Common myeloid progenitor, CD34-positive (primary cell): ENCODE measurements around the gene CEP250.
A peak's percentile ranks its signal among the peaks of the same experiment; 100 is the strongest.

ENCODE experiments used
- CTCF ChIA-PET: fragments of 350-600 bp; sonication (Branson Sonifier 250); formaldehyde crosslinking; loops from one replicate; lab custom pipeline; 2021; ENCODE audit warnings: antibody characterized with exemption; lab: Charles Lee
- POLR2A ChIA-PET: fragments of 350-600 bp; sonication (Branson Sonifier 250); formaldehyde crosslinking; loops from one replicate; lab custom pipeline; 2021; ENCODE audit warnings: antibody characterized with exemption; lab: Charles Lee
- DNase-seq, 3 donors: peaks; one replicate each; pipeline versions ENCODE4 v3.0.0 to v3.0.0-alpha.2; 2013
- H3K27ac ChIP-seq, 2 experiments: 1 replicate in 1 of 2; 2 replicates in 1 of 2; pipeline ENCODE4 v1.7.0; 2013; ENCODE audit warnings: inconsistent platforms in 2 of 2, low read length in 2 of 2, mild to moderate bottlenecking in 2 of 2, low read depth in 1 of 2, moderate library complexity in 1 of 2; ENCODE audit not compliant: severe bottlenecking in 2 of 2, insufficient read depth in 1 of 2, poor library complexity in 1 of 2
- H3K27me3 ChIP-seq, 5 experiments: replicated peaks in 2 of 5; 1 replicate in 3 of 5; 2 replicates in 2 of 5; pipeline versions ENCODE4 v1.6.1 to v1.7.0; 2013; ENCODE audit warnings: low read length in 4 of 5, mild to moderate bottlenecking in 2 of 5, moderate library complexity in 2 of 5, inconsistent platforms in 1 of 5; ENCODE audit not compliant: insufficient read depth in 5 of 5, control insufficient read depth in 4 of 5
- H3K36me3 ChIP-seq, 4 experiments: 1 replicate in 2 of 4; 2 replicates in 2 of 4; pipeline versions ENCODE4 v1.6.1 to v1.7.0; 2013; ENCODE audit warnings: low read length in 3 of 4, control low read depth in 1 of 4, mild to moderate bottlenecking in 1 of 4; ENCODE audit not compliant: control insufficient read depth in 4 of 4, insufficient read depth in 4 of 4
- H3K4me1 ChIP-seq, 4 experiments: 1 replicate in 3 of 4; 2 replicates in 1 of 4; pipeline versions ENCODE4 v1.6.1 to v1.7.1; 2013; ENCODE audit warnings: low read length in 3 of 4, mild to moderate bottlenecking in 3 of 4, control low read depth in 1 of 4, inconsistent platforms in 1 of 4, moderate library complexity in 1 of 4; ENCODE audit not compliant: control insufficient read depth in 4 of 4, insufficient read depth in 4 of 4; ENCODE audit errors: control extremely low read depth in 1 of 4
- H3K4me3 ChIP-seq, 7 experiments: 1 replicate in 4 of 7; 2 replicates in 3 of 7; pipeline versions ENCODE4 v1.5.1 to v1.7.0; 2013; ENCODE audit warnings: mild to moderate bottlenecking in 7 of 7, low read length in 6 of 7, moderate library complexity in 6 of 7, inconsistent platforms in 2 of 7, low read depth in 2 of 7, control low read depth in 1 of 7; ENCODE audit not compliant: insufficient read depth in 4 of 7, control insufficient read depth in 1 of 7; ENCODE audit errors: extremely low read depth in 1 of 7
- H3K9me3 ChIP-seq, 5 experiments: 1 replicate in 4 of 5; 2 replicates in 1 of 5; pipeline versions ENCODE4 v1.6.1 to v1.7.1; 2013; ENCODE audit warnings: low read length in 4 of 5, mild to moderate bottlenecking in 2 of 5, inconsistent platforms in 1 of 5, low read depth in 1 of 5, moderate library complexity in 1 of 5; ENCODE audit not compliant: control insufficient read depth in 4 of 5, insufficient read depth in 2 of 5; ENCODE audit errors: control extremely low read depth in 1 of 5
- WGBS: methylation state at CpG from one replicate; pipeline ENCODE4 v1.1.5; 2013; ENCODE audit not compliant: insufficient coverage; 5-methylcytosine and 5-hydroxymethylcytosine counted together

The CEP250 gene

GRCh38 chr20:35431621-35432429 lies 23.6 kb upstream of the CEP250 start:
- H3K27ac ChIP-seq: no peak overlapping the region
- H3K4me3 ChIP-seq: no peak overlapping the region
- CTCF ChIA-PET: interaction anchor here (0.7 to 2.0 kb wide), 5 partner anchors 9 to 129 kb away, joined by 3 to 11 read pairs (median 4); no protein-coding TSS in a partner anchor
- H3K9me3 ChIP-seq: no peaks in the 10 kb centered on the region
- DNase-seq: no peak
- peaks cover 0 to 9% (median under 1%) of the 10 kb centered on the region in 4 experiments for H3K4me1 ChIP-seq
- POLR2A ChIA-PET: no interaction called here
- WGBS: 91% methylated on average over 3 of the region's 6 CpGs
- no peaks in the 10 kb centered on the region for H3K27me3 ChIP-seq
- H3K36me3 ChIP-seq: no peaks in the 10 kb centered on the region

GRCh38 chr20:35432430-35432735 lies 23.0 kb upstream of the CEP250 start:
- no peak overlapping the region for H3K4me3 ChIP-seq
- no peaks in the 10 kb centered on the region for H3K9me3 ChIP-seq
- no peaks in the 10 kb centered on the region for H3K36me3 ChIP-seq
- H3K27me3 ChIP-seq: no peaks in the 10 kb centered on the region
- ChIA-PET POLR2A (no interaction called here), CTCF (interaction anchor here (1.1 to 2.0 kb wide), 4 partner anchors 9 to 129 kb away, joined by 3 to 11 read pairs (median 4); no protein-coding TSS in a partner anchor)
- H3K27ac ChIP-seq: no peak overlapping the region
- peaks cover 0 to 9% (median under 1%) of the 10 kb centered on the region in 4 experiments for H3K4me1 ChIP-seq
- WGBS: 100% methylated on average over 1 of the region's 1 CpG
- DNase-seq: peak in 1 of 3 donors; percentile 30

DNA sequence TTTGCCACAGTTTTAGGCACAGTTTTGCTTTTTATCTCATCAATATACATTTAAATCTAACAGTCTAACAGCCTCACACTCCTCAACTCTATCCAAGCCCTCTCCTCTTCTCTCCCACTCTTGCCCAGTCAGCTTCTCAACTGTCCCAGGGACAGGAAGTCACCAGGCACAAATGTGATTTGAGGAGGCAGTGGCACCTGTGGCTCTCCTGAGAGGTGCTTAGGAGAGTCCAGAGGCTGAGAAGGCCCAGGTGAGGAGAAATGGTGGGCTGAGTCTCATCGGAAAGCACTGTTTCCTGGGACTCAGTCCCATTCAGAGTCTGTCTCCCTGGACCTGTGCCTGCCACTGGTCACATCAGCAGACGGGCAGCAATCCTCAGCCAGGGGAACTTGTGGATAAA lies 22.1 kb upstream of the CEP250 start:
- 93% methylated on average over 2 of the region's 2 CpGs for WGBS
- no peaks in the 10 kb centered on the region for H3K36me3 ChIP-seq
- H3K4me1 ChIP-seq: peaks cover 0 to 9% (median under 1%) of the 10 kb centered on the region in 4 experiments
- no peak overlapping the region for H3K4me3 ChIP-seq
- CTCF ChIA-PET: interaction anchor here (1.3 kb wide), 1 partner anchor 8 kb away, joined by 4 read pairs; no protein-coding TSS in a partner anchor
- H3K27ac ChIP-seq: no peak overlapping the region
- no peak for DNase-seq
- H3K27me3 ChIP-seq: no peaks in the 10 kb centered on the region
- H3K9me3 ChIP-seq: no peaks in the 10 kb centered on the region
- POLR2A ChIA-PET: no interaction called here

GRCh38 chr20:35434085-35435005 lies 21.1 kb upstream of the CEP250 start:
- no peaks in the 10 kb centered on the region for H3K36me3 ChIP-seq
- no peak overlapping the region for H3K4me3 ChIP-seq
- H3K4me1 ChIP-seq: peaks cover 0 to 2% (median under 1%) of the 10 kb centered on the region in 4 experiments
- POLR2A ChIA-PET: no interaction called here
- CTCF ChIA-PET: interaction anchor here (0.9 kb wide), 1 partner anchor 10 kb away, joined by 3 read pairs; no protein-coding TSS in a partner anchor
- no peak overlapping the region for H3K27ac ChIP-seq
- WGBS: 98% methylated on average over 53 of the region's 53 CpGs
- H3K27me3 ChIP-seq: no peaks in the 10 kb centered on the region
- no peak for DNase-seq
- no peaks in the 10 kb centered on the region for H3K9me3 ChIP-seq

DNA sequence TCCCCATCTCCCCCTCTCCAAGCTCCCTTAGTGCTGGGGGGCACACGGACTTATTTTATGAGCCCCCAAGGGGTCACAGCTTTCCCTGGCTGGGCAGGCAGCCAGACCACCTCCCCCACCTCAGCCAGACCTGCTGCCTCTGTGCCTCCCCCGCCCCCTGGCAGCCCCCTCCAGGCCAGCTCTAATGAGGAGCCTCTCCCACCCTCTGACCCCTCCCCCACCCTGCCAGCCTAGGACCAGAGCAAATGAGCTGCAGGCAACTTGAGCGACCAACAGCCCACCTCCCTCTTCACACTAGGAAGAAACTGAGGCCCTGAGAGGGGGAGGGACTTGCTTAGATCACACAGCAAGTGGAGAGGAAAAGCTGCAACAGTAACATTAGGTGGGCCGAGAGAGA lies 19.2 kb upstream of the CEP250 start:
- no peaks in the 10 kb centered on the region for H3K9me3 ChIP-seq

DNA sequence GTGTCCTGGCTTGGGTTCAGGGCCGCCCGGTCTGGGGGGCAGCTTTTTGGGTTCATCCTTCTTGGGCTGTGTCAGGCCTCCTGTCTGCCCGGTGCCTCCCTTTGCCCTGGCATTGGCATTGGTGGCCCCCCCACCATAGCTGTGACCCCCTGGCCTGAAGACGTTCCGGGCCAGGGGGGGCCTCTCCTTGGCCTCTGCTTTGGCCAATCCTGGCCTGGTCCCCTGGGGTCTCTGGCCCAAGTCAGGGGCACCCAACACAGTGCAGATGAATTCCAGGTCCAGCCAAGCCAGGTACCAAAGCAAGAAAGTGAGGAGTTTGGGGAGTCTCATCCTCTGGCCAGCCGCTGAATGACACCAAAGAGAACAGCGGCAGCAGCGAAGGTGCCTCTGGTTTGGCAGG lies 17.8 kb upstream of the CEP250 start:
- Histone ChIP-seq H3K4me3 (no peak overlapping the region), H3K9me3 (no peaks in the 10 kb centered on the region), H3K27ac (no peak overlapping the region), H3K27me3 (no peaks in the 10 kb centered on the region), H3K36me3 (no peaks in the 10 kb centered on the region), H3K4me1 (peaks cover 0 to under 1% (median 0%) of the 10 kb centered on the region in 4 experiments)
- CTCF ChIA-PET: interaction anchor here (0.7 to 3.9 kb wide), 3 partner anchors 9 to 129 kb away, joined by 3 to 23 read pairs (median 12); no protein-coding TSS in a partner anchor
- no peak for DNase-seq
- POLR2A ChIA-PET: no interaction called here
- 91% methylated on average over 8 of the region's 8 CpGs for WGBS

More for the DNA sequence above, 19.2 kb upstream of the CEP250 start:
- no peaks in the 10 kb centered on the region for H3K36me3 ChIP-seq
- no peak overlapping the region for H3K4me3 ChIP-seq
- no peaks in the 10 kb centered on the region for H3K27me3 ChIP-seq
- no peak overlapping the region for H3K27ac ChIP-seq
- 80% methylated on average over 1 of the region's 4 CpGs for WGBS
- ChIA-PET POLR2A (no interaction called here), CTCF (interaction anchor here (1.0 to 3.9 kb wide), 3 partner anchors 8 to 13 kb away, joined by 3 to 23 read pairs (median 6); no protein-coding TSS in a partner anchor)
- H3K4me1 ChIP-seq: peaks cover 0 to 2% (median 0%) of the 10 kb centered on the region in 4 experiments
- no peak for DNase-seq
